ENCODE results near the gene GARS1. TPM values are rescaled to one million over a fixed set of nuclear protein-coding genes. Genes with fewer than 3 reads are reported as not detected.

Gene GARS1
- total RNA-seq, 1 donor from 2014 or later, result 176 TPM

DNA sequence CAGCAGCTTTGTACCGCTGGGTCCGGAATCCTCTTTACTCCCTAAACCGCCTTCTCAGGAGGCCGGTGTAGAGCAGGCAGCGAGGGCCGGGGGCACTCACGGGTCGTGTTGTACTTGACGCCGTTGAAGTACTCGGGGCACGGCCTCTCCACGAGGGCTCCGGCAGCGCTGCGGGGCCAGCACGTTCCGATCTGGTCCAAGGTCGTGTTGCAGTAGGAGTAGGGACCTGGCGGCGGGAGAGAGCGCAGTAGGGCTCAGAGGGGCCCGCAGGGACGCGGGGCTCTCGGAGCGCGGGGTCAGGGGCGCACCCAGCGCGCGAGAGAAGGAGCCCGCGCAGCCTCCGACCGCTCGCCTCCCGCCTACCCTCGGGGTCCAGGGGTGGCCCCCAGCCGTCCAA is 87.1 kb downstream of the GARS1 start:
- peak; percentile 9 for ATAC-seq

DNA sequence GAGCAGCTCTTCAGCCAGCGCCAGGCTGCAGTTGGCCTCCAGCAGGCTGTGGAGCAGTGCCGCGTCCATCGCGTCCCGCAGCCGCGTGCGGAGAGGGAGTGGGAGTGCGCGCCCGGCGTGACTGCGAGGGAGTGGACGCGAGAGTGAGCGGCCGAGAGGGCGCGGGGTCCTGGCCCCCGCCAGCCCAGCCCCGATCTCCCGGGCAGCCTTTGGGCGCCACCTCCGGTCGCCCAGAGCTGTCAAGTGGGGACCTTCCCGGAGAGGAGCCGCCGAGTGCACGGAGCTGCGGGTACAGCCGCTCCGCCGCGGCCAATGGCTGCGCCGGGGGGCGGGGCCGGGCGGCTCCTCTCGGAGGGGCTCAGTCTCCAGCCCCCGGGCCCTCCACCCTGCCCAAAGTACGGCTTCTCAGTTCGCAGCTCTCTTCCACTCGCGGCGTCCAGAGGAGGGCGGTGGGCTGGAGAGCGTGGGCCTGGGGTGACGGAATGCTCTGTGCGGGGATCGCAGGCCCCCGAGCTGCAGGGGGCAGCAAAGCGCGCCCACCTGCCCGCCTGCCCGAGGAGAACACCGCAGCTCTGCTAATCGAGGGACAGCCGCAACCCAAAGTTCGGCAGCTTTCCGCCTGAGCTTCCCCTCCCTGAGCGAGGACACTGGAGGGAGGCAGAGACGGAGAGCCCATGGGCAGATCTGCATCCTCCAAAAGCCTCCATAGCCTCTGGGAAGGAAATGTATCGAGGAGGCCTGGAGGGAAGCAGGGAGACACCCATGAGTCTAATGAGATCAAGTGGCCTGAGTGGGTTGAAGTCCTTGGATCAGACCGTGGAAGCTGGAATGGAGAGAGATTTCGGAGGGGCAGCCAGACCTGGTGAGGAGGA is 87.8 kb downstream of the GARS1 start, which contains the start of gene CRHR2:
Gene CRHR2 (minus strand): TSS at position 245 of the 872 bp plus-strand sequence. CDS start 176 bp downstream, at position 69.
- ATAC-seq, result no peak

DNA sequence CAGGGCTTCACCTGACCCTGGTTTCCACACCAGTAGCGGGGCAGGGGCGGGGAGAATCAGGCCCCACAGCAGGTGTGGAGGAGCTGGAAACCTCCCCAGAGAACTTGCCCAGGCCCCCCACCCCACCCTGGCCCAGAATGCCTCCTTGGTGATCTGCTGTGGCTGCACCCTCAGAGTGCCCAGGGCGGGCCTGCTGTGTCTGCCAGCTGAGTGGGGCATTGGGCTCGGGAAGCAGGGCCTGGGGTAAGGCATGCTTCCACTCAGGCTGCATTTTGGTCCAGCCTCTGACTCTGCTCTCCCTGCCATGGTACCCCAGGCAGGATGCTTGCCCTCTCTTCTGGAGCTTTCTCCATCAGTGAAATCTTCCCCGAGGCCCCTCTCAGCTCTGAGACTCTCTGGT is 88.6 kb downstream of the GARS1 start:
- no peak for ATAC-seq

Other genes with a start within 250 kb of the GARS1 start
- 6.6 TPM for gene NOD1, start 116.1 kb upstream of the GARS1 start, total RNA-seq
- gene GGCT, start 90.0 kb upstream of the GARS1 start, total RNA-seq, result 56.6 TPM
- gene CRHR2, start 87.6 kb downstream of the GARS1 start, total RNA-seq, result not detected
- gene INMT, start 157.3 kb downstream of the GARS1 start, total RNA-seq, result 1.5 TPM
- gene MINDY4, start 176.5 kb downstream of the GARS1 start, total RNA-seq, result 2.4 TPM